ENCODE data around the gene ABCD2. TPM values are rescaled to one million over a fixed set of nuclear protein-coding genes. Genes with fewer than 3 reads are reported as not detected.
"Not testable (repeated sequence)": the region's sequence is repeated elsewhere in the genome, so short reads cannot be mapped to it uniquely, and the experiment has no call there.

ABCD2 gene
- total and polyA plus RNA-seq, 3 donors from 2014 or later, result 0.29 to 0.55 (median 0.43) TPM

DNA sequence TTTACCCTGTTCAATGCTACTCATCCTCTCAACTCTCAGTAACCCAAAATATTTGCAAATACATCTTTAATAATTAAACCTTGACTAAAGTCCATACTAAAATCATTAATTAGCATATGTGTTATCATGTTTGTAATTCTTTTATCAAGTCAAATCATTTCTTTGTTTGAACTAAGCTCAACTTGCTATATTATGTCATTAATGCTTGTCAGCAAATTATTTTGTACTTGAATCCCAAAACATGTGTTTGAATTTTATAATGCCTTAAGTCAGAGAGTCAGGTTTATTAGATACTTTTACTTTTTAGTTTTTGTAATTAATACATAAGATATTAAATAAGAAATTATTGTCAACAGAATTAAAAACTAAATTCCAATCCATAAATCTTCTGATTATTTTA is 16.5 kb downstream of the ABCD2 start:
- H3K27me3 ChIP-seq, result no peaks in the 10 kb centered on the region
- TF ChIP-seq CTCF (IDR thresholded peaks at IDR 0.05), result no peak
- no peak for TF ChIP-seq POLR2A (IDR thresholded peaks at IDR 0.05)
- no peaks in the 10 kb centered on the region for H3K4me1 ChIP-seq
- DNase-seq, result no peak
- H3K36me3 ChIP-seq (ENCODE audit: low read depth, missing control alignments), result no peaks in the 10 kb centered on the region
- no peak overlapping the region for H3K4me3 ChIP-seq
- H3K9me3 ChIP-seq, result no peaks in the 10 kb centered on the region
- intact Hi-C loops (cut with DNase I; ENCODE audit: low total_unique reads), result no loop called here
- H3K27ac ChIP-seq, result no peak overlapping the region

GRCh38 chr12:39601951-39602350 is 17.7 kb downstream of the ABCD2 start:
- H3K36me3 ChIP-seq (ENCODE audit: low read depth, missing control alignments); H3K27me3 ChIP-seq; intact Hi-C loops (cut with DNase I; ENCODE audit: low total_unique reads); H3K4me3 ChIP-seq; H3K9me3 ChIP-seq; H3K27ac ChIP-seq; DNase-seq; H3K4me1 ChIP-seq: not testable (repeated sequence)
- 91 to 99% methylated on average over 3 of the region's 3 CpGs for WGBS, 2 donors

GRCh38 chr12:39595928-39596327 is 23.7 kb downstream of the ABCD2 start:
- intact Hi-C loops (cut with DNase I; ENCODE audit: low total_unique reads), result no loop called here
- no peak overlapping the region for H3K4me3 ChIP-seq
- H3K36me3 ChIP-seq (ENCODE audit: low read depth, missing control alignments), result no peaks in the 10 kb centered on the region
- no peaks in the 10 kb centered on the region for H3K9me3 ChIP-seq
- DNase-seq, result no peak
- no peaks in the 10 kb centered on the region for H3K4me1 ChIP-seq
- no peaks in the 10 kb centered on the region for H3K27me3 ChIP-seq
- H3K27ac ChIP-seq, result no peak overlapping the region
- 54 to 57% methylated on average over 2 of the region's 2 CpGs for WGBS, 2 donors
- TF ChIP-seq CTCF (IDR thresholded peaks at IDR 0.05) (no peak), POLR2A (IDR thresholded peaks at IDR 0.05) (no peak)

DNA sequence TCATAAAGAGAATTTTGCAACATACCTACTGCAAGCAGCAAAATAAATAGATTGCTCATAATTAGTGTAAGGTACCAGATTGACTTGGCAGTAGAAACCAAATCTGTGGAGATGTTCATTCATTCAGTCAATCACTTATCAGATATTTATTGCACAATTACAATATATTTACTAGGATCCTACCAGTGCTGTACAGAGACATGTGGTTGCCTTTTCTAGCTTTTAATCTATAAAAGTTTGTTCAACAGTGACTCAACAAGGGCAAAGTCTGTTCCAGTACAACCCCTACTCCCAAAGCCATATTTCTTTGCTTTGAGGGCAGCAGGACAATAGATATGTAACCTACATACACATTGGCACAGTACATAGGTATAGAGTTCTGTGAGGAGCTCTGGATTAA is 27.3 kb downstream of the ABCD2 start:
- intact Hi-C loops (cut with DNase I; ENCODE audit: low total_unique reads), result no loop called here
- H3K9me3 ChIP-seq, result no peaks in the 10 kb centered on the region
- TF ChIP-seq CTCF (IDR thresholded peaks at IDR 0.05) (no peak), POLR2A (IDR thresholded peaks at IDR 0.05) (no peak)
- no peaks in the 10 kb centered on the region for H3K4me1 ChIP-seq
- H3K4me3 ChIP-seq, result no peak overlapping the region
- H3K27me3 ChIP-seq, result no peaks in the 10 kb centered on the region
- H3K27ac ChIP-seq, result no peak overlapping the region
- H3K36me3 ChIP-seq (ENCODE audit: low read depth, missing control alignments), result no peaks in the 10 kb centered on the region
- no peak for DNase-seq

- TF ChIP-seq POLR2A (IDR thresholded peaks at IDR 0.05) (no peak), CTCF (IDR thresholded peaks at IDR 0.05) (no peak)
- H3K27ac ChIP-seq, result no peak overlapping the region
- WGBS, 2 donors, result 65 to 66% methylated on average over 9 of the region's 9 CpGs
- DNase-seq, result no peak
- H3K9me3 ChIP-seq, result no peaks in the 10 kb centered on the region
- intact Hi-C loops (cut with DNase I; ENCODE audit: low total_unique reads), result no loop called here
- no peaks in the 10 kb centered on the region for H3K4me1 ChIP-seq
- no peaks in the 10 kb centered on the region for H3K27me3 ChIP-seq
- H3K4me3 ChIP-seq, result no peak overlapping the region
- H3K36me3 ChIP-seq (ENCODE audit: low read depth, missing control alignments), result no peaks in the 10 kb centered on the region
These were observed 31.3 kb downstream of the ABCD2 start for GRCh38 chr12:39588348-39588747.
